GM20431 (cell line): ENCODE results near the gene CDC42SE2.

Experiments
- in situ Hi-C: fragments of 300-500 bp; cut with MseI, MboI; formaldehyde crosslinking; loops from one replicate; pipeline ENCODE4 v1.15.0; 2020; ENCODE audit warnings: low sequenced_read_pairs; ENCODE audit not compliant: unreplicated experiment

Gene CDC42SE2

DNA sequence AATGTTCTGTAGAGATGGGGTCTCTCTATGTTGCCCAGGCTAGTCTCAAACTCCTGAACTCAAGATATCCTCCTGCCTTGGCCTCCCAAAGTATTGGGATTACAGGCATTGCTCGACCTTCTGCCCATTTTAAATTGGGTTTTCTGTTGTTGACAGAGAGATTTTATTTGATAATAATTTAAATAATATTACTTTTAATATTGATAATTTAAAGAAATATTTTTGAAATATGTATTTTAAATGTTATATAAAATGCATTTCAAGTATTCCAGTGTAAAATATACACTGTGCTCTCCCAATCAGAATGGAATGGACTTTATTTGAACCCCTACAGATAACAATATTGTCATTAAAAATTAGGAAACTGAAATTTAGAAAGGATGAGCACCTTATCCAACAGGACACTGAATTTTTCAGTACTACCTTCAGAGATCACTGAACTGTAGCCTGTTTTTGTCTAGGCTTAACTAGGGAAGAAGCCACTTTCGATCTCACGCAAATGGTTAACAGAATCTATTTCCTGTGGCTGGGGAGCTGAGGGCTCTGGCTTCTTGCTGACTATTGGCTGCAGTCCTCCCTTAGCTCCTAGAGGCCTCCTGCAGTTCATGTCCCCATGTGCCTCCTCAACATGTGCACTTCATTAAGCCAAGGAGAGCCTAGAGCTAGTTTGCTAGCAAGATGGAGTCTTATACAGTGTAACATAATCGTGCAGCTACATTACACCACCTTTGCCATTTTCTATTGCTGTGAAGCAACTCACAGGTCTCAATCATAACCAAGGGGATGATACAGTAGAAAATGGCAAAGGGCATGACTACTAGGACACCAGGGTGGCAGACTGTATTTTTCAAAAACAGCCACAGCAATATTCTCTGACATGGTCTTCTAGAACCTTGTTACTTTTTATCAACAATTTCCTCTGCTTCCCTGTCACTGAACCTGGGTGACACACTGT lies 150.0 kb downstream of the CDC42SE2 start:
- in situ Hi-C loops: loop anchor here (25.0 kb wide), 2 partner anchors 252 to 552 kb away; partner anchors contain the start of genes HINT1 and LYRM7

DNA sequence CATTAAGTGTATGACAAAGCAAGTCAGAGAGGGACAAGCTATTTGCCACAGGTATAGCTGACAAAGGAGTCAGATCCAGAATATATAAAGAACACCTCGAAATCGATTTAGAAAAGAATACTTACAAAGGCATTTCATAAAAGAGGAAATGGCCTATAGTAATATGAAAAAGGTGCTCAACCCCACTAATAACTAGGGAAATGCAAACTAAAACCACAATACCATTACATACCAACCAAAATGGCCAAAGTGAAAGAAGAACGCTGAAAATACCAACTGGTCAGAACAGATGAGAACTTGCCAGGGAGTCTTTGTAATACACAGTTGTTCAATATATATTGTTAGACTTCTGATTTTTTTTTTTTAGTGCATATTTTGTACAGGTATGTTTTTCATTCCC lies 152.9 kb downstream of the CDC42SE2 start:
- in situ Hi-C loops: loop anchor here (25.0 kb wide), 2 partner anchors 254 to 554 kb away; partner anchors contain the start of genes HINT1 and LYRM7

DNA sequence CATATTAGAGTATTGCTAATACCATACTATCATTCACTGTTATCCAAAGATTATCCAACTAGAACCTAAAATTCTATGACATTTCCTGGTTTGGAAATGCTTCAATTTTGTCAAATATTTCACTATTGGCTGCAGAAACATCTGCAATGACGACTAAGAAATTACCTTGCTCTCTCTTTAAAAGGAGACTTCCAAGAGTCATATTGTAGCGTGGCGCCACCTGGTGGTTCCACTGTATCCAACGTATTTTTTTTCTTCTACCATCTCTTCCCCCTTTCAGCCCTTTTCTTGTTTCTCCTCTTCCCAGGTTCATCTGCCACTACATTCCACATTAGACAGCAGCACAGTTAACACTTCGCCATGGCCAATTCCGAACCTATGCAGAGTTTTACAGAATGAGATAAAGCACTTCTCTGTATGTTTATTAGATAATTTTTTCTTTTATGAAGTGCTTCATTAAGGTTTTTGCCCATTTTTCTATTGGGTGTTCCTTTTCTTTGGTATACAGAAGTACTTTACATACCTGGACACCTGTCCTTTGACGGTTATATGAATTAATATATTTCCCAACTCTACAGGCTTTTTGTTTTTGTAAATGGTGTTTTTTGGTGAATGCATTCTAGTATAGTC lies 153.5 kb downstream of the CDC42SE2 start:
- in situ Hi-C loops: loop anchor here (25.0 kb wide), 2 partner anchors 255 to 555 kb away; partner anchors contain the start of genes HINT1 and LYRM7

DNA sequence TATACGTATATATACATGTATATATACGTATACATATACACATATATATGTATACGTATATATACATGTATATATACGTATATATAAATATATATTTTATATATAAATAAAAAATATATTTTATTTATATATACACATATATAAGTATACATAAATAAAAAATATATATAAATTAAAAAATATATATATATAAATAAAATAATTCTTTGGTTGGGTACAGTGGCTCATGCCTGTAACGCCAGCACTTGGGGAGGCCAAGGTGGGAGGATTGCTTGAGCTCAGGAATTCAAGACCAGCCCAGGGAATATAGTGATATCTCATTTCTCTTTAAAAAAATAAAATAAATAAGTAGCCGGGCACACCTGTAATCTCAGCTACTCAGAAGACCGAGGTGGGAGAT lies 155.0 kb downstream of the CDC42SE2 start:
- in situ Hi-C loops: loop anchor here (25.0 kb wide), 2 partner anchors 257 to 557 kb away; partner anchors contain the start of genes HINT1 and LYRM7

DNA sequence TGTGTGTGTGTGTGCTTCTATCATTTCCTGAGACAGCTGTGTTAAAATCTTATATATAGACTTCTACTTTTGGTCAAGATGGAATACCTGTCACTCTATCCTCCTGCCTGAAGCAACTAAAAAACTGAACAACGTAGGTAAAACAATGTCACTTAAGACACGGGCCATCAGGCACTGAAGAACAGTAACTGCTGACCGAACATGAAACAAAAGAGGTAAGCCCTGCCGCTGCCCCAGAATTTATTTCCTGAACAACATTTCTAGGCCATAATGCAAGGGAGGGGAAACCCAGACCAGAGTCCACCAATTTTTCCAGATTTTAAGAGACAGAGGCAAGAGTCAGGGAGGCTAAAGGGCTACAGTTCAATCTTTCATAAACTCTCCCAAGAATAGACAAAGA lies 156.0 kb downstream of the CDC42SE2 start:
- in situ Hi-C loops: loop anchor here (25.0 kb wide), 2 partner anchors 258 to 558 kb away; partner anchors contain the start of genes HINT1 and LYRM7

DNA sequence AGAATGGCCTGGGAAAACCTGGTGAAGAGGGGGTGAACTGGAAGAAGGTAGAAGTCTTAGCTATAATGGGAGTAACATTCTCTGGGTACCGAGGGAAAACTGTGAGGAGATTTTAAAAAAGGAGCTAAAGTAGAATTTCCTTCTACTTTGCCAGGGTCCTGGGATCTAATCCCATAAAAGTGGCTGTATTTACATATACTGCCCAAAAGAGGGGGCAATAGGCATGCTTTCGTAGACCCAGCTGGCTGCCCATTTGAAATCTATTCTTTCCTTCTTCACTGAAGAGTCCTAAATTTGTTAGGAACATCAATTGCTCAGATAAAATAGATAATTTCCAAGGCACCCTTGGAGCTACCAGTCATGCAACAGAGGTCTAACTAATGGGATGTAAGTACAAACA lies 159.2 kb downstream of the CDC42SE2 start:
- in situ Hi-C loops: loop anchor here (25.0 kb wide), 2 partner anchors 261 to 561 kb away; partner anchors contain the start of genes HINT1 and LYRM7

DNA sequence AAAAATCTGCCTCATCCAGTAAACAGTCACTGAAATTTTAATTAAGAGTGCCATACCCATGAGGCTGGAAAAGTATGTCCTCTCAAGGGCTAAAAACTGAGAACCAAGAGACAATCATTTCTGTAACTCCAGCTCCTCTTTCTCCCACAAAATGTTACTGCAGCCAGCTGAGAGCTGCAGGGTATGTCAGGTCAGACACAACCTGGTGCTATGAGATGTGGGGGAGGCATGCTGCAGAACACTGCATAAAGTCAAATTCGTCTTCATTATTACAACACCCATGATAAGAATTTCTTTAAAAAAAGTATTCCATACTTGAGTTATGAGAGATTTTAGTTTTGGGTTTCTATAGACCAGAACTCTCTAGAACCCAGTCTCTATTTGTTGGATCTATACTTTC lies 162.2 kb downstream of the CDC42SE2 start:
- in situ Hi-C loops: loop anchor here (25.0 kb wide), 1 partner anchor 586 kb away; the partner anchor contains the start of gene ACSL6

DNA sequence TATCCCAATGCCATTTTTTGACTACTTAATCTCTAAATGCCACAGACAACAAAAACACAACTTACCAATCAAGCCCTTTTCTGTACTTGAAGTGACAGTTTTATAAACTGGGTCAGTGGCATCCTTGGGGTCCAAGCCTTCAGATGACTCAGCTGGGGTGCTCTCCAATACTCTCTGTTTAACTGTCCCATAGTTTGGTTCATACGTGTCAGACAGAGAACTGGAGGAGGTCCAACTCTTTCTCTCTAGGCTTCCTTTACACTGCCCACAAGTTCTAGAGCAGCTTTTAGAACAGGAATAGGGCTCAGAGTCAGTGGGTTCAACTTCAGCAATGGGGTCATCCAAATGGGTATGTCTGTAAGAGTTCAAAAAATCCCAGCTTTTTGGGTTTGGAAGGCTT lies 166.9 kb downstream of the CDC42SE2 start:
- in situ Hi-C loops: loop anchor here (25.0 kb wide), 1 partner anchor 582 kb away; the partner anchor contains the start of gene ACSL6

DNA sequence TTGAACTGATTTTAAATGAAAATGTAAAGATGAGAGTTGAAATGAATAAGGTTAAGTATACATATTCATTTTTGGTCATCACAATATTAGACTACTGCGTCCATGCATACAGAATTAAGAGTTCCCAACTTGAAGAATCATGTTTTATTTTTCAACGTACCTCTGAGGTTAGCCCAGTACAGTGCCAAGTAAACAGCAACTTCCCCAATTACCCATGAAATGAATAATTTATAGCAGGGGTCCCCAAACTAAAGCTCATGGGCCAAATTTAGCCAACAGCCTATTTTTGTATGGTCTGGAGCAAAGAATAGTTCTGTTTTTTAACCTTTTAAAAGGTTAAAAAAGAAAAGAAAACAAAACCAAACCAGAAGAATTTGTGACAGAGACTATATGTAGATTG lies 167.9 kb downstream of the CDC42SE2 start:
- in situ Hi-C loops: loop anchor here (25.0 kb wide), 1 partner anchor 581 kb away; the partner anchor contains the start of gene ACSL6

DNA sequence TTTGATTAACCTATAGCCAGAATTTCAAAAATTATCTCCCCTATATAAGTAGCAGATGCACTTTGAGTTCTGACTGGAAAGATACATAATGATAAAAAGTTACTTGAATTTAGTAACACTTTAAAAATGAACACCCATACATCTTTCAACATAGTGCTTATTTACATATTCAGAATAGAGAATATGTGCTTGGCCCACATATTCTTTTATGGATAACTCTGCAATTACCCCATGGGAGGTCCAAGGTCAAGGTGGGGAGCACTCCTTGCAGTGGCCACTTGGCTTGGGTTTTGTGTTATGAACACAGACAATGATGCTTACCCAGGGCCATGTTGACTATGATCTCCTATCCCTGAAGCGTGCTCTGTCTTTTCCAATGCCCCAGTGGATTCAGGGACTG lies 169.3 kb downstream of the CDC42SE2 start:
- in situ Hi-C loops: loop anchor here (25.0 kb wide), 1 partner anchor 579 kb away; the partner anchor contains the start of gene ACSL6

DNA sequence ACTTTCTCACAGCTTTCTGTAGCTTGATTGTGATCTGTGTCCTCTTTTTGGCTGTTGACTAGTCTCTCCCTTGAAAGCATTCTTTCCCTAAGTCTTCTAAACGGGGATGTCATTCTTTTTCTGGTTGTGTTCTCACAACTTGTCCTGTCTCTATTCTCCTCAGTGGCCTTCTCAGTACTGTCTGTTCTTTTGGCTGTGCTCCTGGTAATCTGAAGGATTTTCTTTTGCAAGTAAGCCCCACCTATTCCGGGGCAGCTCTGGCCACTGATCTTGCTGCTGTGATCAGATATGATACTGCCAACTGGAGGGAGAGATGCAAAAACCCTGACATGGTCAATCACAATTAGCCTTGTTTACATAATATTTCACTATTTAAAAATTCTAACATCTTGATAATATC lies 172.2 kb downstream of the CDC42SE2 start:
- in situ Hi-C loops: loop anchor here (25.0 kb wide), 1 partner anchor 576 kb away; the partner anchor contains the start of gene ACSL6

DNA sequence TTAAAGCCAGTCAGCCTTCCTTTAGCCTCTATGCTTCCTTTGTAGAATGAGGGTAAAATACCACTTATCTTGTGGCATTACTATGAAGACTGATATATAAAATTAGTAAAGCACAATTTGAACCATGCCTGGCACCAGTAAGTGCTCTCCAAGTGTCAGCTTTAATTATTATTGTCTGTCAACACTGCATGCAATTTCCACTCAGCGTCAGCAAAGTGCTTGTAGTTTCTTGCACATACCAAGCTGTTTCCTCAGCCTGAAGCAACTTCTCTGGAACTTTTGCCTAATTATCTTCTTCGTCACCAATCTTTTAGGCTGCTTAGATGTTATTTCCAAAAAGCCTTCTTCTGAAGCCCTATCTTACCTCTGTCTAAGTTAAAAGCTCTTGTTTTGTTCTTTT lies 177.3 kb downstream of the CDC42SE2 start:
- in situ Hi-C loops: loop anchor here (25.0 kb wide), 1 partner anchor 571 kb away; the partner anchor contains the start of gene ACSL6
